IMR-90 (cell line): ENCODE measurements around the gene DGLUCY.

ENCODE experiments used
- CTCF ChIP-seq: conservative IDR thresholded peaks from 2 replicates; pipeline ENCODE4 v1.5.1; 2012; ENCODE audit warnings: mild to moderate bottlenecking, low read depth, low read length, improper control_type of control experiment
- MAZ ChIP-seq: IDR thresholded peaks from 2 replicates; pipeline ENCODE4 v1.6.1; 2012; ENCODE audit warnings: low read depth, mild to moderate bottlenecking, low read length, improper control_type of control experiment, moderate library complexity, borderline replicate concordance
- MXI1 ChIP-seq: IDR thresholded peaks from 2 replicates; pipeline ENCODE4 v1.6.1; 2012; ENCODE audit warnings: low read depth, mild to moderate bottlenecking, low read length, moderate library complexity, borderline replicate concordance
- POLR2A ChIP-seq: IDR thresholded peaks from 2 replicates; pipeline ENCODE4 v1.6.1; 2012; ENCODE audit warnings: mild to moderate bottlenecking, low read depth, low read length
- RCOR1 ChIP-seq: IDR thresholded peaks from 2 replicates; pipeline ENCODE4 v1.6.1; 2012; ENCODE audit warnings: mild to moderate bottlenecking, low read length, improper control_type of control experiment; ENCODE audit not compliant: insufficient replicate concordance
- RFX5 ChIP-seq: IDR thresholded peaks from 2 replicates; pipeline ENCODE4 v1.8.0; 2012; ENCODE audit warnings: low read depth, mild to moderate bottlenecking, low read length, moderate library complexity

GRCh38 chr14:91177073-91178034 lies 63.5 kb downstream of the DGLUCY start:
- peak; percentile 83 for TF ChIP-seq CTCF
- TF ChIP-seq RCOR1 = no peak
- no peak for TF ChIP-seq MXI1
- TF ChIP-seq RFX5 = no peak
- no peak for TF ChIP-seq MAZ
- no peak for TF ChIP-seq POLR2A
